IPS DF 6.9 (cell line): ENCODE data around the gene TACC2.

ENCODE experiments used
- DNase-seq: peaks from one replicate; pipeline ENCODE4 v3.0.0-alpha.2; 2013; ENCODE audit warnings: low read depth, low spot score
- H3K27ac ChIP-seq: one replicate; pipeline ENCODE4 v1.5.1; 2013; ENCODE audit warnings: low read length, control low read depth
- H3K27me3 ChIP-seq: 2 replicates; pipeline ENCODE4 v1.6.1; 2013; ENCODE audit warnings: mild to moderate bottlenecking, low read length; ENCODE audit not compliant: control insufficient read depth, insufficient read depth
- H3K36me3 ChIP-seq: 2 replicates; pipeline ENCODE4 v1.6.1; 2013; ENCODE audit warnings: low read length; ENCODE audit not compliant: control insufficient read depth, insufficient read depth
- H3K4me1 ChIP-seq: 2 replicates; pipeline ENCODE4 v1.6.1; 2013; ENCODE audit warnings: low read length; ENCODE audit not compliant: control insufficient read depth, insufficient read depth
- H3K4me3 ChIP-seq: 2 replicates; pipeline ENCODE4 v1.5.1; 2013; ENCODE audit warnings: mild to moderate bottlenecking, low read length
- H3K9me3 ChIP-seq: 2 replicates; pipeline ENCODE4 v1.6.1; 2013; ENCODE audit warnings: low read length, inconsistent platforms; ENCODE audit not compliant: control insufficient read depth, insufficient read depth
- WGBS: extraction: QIAGEN DNeasy Blood & Tissue Kit; methylation state at CpG from one replicate; pipeline ENCODE4 v1.1.7; 2013; ENCODE audit warnings: mixed read lengths, missing lambda C conversion rate; ENCODE audit not compliant: insufficient read length, insufficient coverage; 5-methylcytosine and 5-hydroxymethylcytosine counted together

The TACC2 gene

DNA sequence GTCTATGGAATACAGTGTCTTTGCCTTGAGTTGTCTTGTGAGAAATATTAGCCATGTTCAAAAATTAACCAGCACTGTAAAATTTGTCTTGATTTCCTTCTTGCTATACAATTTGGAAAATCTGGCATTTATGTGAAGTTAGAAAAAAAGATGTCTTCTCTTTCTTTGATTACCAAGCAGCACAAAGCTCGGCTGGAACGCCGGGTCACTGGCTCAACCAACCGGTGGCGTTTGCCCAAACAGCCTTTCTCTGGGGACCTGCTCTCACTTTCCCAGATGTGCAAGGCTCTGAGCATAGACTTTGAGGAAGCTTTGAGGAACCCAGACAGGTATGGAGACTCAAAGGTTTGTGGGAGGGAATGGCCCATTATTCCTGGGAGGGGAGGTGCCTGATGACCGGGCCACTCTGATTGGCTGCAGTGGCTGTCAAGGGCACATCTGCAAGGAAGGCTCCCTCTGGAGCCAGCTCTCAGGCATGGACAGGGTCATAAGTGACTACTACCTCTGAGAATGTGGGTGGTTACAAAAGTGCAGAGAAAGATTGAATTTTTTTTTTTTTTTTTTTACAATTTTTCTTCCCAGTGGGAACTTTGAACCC is 287.7 kb downstream of the TACC2 start:
- no peaks in the 10 kb centered on the region for H3K36me3 ChIP-seq
- no CpG with 5 or more reads among the region's 6 CpGs for WGBS
- no peaks in the 10 kb centered on the region; the same call in 1 of the 2 replicates for H3K4me1 ChIP-seq
- no peaks in the 10 kb centered on the region; the same call in 1 of the 2 replicates for H3K27me3 ChIP-seq
- H3K9me3 ChIP-seq, result no peaks in the 10 kb centered on the region
- no peak for DNase-seq
- no peak overlapping the region for H3K4me3 ChIP-seq
- no peak overlapping the region for H3K27ac ChIP-seq

DNA sequence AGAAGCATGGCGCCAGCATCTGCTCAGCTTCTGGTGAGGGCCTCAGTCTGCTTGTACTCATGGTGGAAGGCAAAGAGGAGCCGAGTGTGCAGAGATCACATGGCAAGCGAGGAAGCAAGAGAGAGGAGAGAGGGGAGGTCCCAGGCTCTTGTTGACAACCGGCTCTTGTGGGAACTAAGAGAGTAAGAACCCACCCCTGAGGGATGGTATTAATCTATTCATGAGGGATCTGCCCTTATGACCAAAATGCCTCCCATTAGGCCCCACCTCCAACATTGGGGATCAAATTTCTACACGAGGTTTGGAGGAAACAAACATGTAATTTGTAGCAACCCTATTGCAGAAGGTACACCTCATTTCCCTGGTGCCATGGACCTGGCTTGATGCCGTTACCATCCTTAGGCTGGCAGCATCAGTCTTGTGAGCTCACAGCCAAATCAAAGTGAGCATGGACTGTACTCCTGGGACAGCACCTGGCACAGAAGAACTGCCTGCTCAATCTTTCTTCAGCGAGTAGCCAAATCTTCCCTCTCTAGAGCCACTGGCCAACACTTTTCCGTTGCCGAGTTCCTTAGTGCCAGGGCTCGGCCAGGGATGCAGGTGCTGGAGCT is 288.7 kb downstream of the TACC2 start:
- no peak for DNase-seq
- no CpG with 5 or more reads among the region's 10 CpGs for WGBS
- peaks cover 1% of the 10 kb centered on the region; the same call in 1 of the 2 replicates for H3K4me1 ChIP-seq
- H3K9me3 ChIP-seq, result no peaks in the 10 kb centered on the region
- no peak overlapping the region for H3K27ac ChIP-seq
- H3K4me3 ChIP-seq, result no peak overlapping the region
- H3K27me3 ChIP-seq, result no peaks in the 10 kb centered on the region
- no peaks in the 10 kb centered on the region for H3K36me3 ChIP-seq

DNA sequence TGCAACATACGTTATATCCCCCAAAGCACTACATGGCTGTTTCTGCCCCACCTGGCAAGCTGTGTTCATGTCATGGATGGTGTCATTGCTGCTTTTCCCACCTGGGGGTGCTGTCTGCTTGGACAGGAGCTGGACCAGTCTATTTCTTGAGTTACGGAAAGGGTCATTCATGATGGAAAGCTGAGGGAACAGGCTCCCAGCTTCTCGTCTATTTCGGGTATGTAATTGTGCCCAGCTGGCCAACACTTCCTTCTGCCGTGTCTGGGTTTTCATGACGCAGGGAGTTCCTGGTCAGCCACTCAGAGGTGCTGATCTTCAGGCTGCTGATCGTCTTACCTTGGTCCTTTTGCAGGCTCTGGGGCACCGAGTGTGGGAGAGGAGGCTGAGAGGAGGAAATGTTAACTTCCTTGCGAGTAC is 290.8 kb downstream of the TACC2 start:
- Histone ChIP-seq H3K4me3 (no peak overlapping the region), H3K9me3 (no peaks in the 10 kb centered on the region)
- no CpG with 5 or more reads among the region's 9 CpGs for WGBS

DNA sequence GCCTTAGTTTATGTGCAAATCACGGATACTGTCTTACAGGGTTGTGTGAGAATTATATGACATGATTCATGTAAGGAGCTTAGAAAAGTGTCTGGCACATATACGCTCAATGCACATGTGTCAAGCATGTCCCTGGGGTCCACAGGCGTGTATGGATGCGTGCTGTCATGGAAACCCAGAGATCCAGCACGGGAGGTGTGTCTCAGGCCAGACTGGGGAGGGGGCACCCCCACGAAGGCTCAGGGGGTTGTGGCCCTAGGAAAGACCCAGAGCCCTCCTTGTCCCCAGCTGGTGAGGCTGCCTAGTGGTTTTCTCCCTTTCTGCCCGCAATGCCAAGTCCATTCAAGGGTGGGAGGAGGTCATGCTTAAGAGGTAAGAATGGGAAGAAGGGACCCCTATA is 291.2 kb downstream of the TACC2 start:
- Histone ChIP-seq H3K36me3 (no peaks in the 10 kb centered on the region), H3K27ac (no peak overlapping the region), H3K4me3 (no peak overlapping the region), H3K27me3 (no peaks in the 10 kb centered on the region), H3K9me3 (no peaks in the 10 kb centered on the region), H3K4me1 (peaks cover 6% of the 10 kb centered on the region)
- no CpG with 5 or more reads among the region's 7 CpGs for WGBS
- no peak for DNase-seq

More for the DNA sequence above, 290.8 kb downstream of the TACC2 start:
- Histone ChIP-seq H3K27me3 (no peaks in the 10 kb centered on the region), H3K36me3 (no peaks in the 10 kb centered on the region), H3K4me1 (peaks cover 6% of the 10 kb centered on the region), H3K27ac (no peak overlapping the region)
- peak; percentile 47 for DNase-seq

DNA sequence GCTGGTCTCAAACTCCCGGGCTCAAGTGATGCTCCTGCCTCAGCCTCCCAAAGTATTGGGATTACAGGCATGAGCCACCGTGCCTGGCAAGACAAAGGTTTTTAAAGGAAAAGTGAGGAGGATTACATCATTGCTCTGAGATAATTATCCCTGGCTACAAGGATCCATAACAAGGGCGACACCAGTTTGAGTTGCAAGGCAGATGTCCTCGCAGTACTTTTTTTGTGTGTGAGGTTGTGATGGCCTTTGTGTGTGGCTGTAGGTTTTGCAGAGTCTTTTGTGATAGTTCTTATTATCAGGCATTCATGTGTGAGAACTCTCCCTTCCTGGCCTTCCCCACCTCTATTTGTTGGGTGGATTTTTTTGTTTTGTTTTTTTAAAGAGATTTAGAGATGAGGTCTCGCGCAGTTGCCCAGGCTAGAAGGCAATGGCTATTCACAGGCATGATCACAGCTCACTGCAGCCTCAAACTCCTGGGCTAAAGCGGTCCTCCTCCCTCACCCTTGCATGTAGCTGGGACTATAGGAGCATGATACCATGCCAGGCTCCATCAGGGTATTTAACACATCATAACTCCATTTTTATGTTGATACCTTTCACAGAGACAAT is 292.2 kb downstream of the TACC2 start:
- Histone ChIP-seq H3K36me3 (no peaks in the 10 kb centered on the region), H3K9me3 (no peaks in the 10 kb centered on the region), H3K4me1 (peaks cover 6% of the 10 kb centered on the region), H3K27me3 (no peaks in the 10 kb centered on the region), H3K27ac (no peak overlapping the region), H3K4me3 (no peak overlapping the region)
- DNase-seq, result no peak
- WGBS, result no CpG with 5 or more reads among the region's 7 CpGs

DNA sequence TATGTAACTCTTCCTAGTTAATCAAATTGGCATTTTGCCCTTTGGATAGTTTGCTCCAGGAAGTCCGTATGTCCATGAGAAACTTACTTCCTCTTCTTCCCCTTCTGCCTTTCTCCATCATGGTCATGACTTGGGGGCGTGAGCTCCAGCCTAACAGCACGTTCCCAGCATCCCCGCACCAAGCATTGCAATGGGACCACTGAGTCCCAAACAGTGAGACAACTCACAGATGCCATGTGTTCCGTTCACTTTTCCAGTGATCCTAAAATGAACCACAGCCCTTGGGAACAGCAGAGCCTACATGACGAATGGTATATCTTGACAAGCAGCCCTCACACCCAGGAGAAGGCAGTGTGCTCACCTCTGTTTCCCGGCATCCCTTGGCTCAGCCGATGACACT is 292.8 kb downstream of the TACC2 start:
- Histone ChIP-seq H3K4me1 (peaks cover 6% of the 10 kb centered on the region), H3K36me3 (no peaks in the 10 kb centered on the region), H3K27ac (no peak overlapping the region), H3K27me3 (no peaks in the 10 kb centered on the region), H3K9me3 (no peaks in the 10 kb centered on the region), H3K4me3 (no peak overlapping the region)
- WGBS, result no CpG with 5 or more reads among the region's 8 CpGs
- DNase-seq, result no peak

DNA sequence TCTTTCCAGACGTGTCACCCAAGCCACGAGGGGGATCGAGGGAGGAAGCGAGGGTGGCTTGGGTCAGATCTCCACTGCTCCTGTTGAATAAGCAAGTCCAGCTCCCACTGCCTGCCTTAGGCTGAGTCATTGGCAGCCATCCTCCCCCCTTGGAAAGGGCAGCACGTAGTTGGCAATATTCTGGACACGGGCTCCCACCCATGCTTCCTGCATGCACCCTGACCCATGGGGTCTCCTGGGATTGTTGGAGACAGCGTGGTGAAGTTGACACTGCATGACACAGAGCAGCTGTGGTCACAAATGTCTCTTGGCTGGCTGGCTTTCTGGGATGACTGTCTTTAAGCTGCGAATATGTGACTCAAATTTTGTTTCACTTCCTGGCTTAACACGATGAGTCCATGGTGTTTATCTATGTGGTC is 293.3 kb downstream of the TACC2 start:
- DNase-seq, result no peak
- WGBS, result no CpG with 5 or more reads among the region's 9 CpGs
- no peak overlapping the region for H3K4me3 ChIP-seq
- no peaks in the 10 kb centered on the region for H3K9me3 ChIP-seq
- no peak overlapping the region for H3K27ac ChIP-seq
- no peaks in the 10 kb centered on the region for H3K27me3 ChIP-seq
- H3K36me3 ChIP-seq, result no peaks in the 10 kb centered on the region
- H3K4me1 ChIP-seq, result peaks cover 6% of the 10 kb centered on the region

DNA sequence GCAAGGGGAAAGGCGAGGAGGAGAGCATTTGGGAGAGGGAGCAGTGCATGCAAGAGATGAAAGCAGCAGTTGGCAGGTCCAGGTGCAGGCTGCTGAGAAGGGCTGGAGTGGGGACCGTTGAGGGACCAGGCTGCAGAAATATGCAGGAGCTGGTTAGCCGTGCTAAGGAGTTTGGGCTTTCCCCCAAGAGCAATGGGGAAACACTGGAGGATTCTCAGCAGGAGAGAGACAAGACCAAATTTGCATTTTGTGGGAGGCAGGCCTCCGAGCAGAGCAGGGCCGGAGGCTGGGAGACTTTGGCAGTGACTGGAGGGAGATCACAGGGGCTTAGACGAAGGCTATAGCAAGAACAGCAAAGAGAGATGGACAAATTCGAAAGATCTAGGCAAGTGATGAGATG is 293.9 kb downstream of the TACC2 start:
- H3K27me3 ChIP-seq, result no peaks in the 10 kb centered on the region
- WGBS, result no CpG with 5 or more reads among the region's 7 CpGs
- H3K27ac ChIP-seq, result no peak overlapping the region
- H3K4me1 ChIP-seq, result peaks cover 6% of the 10 kb centered on the region
- no peak overlapping the region; the same call in 1 of the 2 replicates for H3K4me3 ChIP-seq
- H3K9me3 ChIP-seq, result no peaks in the 10 kb centered on the region
- no peak for DNase-seq
- H3K36me3 ChIP-seq, result no peaks in the 10 kb centered on the region

DNA sequence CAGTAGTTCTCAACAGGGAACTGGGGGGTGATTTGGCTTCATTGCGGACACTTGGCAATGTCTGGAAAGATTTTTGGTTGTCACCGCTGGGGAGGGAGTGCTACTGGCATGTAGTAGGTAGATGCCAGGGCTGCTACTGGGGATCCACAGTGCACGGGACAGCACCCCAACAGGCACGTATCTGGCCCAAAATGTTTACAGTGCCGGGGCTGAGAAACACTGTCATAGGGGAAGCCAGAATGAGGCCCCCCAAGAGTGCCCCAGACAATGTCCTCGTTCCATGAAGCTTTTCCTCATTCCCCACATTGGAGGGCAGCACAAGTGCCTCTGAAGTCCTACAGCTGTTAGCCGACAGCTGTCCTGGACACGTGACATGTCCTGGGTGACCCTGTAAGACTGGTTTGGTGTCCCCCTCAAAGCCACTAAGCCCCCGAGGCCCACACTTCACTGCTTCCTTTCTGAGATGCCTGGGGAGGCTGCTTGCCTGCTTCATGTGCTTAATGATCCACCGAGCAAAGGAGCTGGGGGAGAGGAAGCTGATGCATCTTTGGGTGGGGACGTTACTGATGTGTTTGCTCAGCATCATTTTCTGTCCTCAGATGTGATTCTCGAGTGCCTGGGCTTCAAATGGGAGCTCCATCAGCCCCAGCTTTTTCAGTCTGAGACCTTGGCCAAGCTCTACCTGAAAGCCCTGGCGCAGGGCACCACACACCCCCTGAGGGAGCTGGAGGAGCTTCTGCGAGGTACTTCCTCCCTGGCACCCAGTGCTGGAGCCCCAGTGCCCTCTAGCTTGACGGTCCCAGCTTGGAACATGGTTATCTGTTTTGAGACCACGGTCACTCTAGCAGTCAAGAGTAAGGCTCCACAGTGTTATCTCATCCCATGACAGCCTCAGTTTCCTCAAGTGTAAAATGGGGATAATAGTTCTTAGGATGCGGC is 296.8 kb downstream of the TACC2 start:
- no peak for DNase-seq
- Histone ChIP-seq H3K36me3 (no peaks in the 10 kb centered on the region), H3K4me3 (no peak overlapping the region), H3K27me3 (no peaks in the 10 kb centered on the region), H3K27ac (no peak overlapping the region), H3K9me3 (no peaks in the 10 kb centered on the region), H3K4me1 (peaks cover 6% of the 10 kb centered on the region)
- no CpG with 5 or more reads among the region's 17 CpGs for WGBS

DNA sequence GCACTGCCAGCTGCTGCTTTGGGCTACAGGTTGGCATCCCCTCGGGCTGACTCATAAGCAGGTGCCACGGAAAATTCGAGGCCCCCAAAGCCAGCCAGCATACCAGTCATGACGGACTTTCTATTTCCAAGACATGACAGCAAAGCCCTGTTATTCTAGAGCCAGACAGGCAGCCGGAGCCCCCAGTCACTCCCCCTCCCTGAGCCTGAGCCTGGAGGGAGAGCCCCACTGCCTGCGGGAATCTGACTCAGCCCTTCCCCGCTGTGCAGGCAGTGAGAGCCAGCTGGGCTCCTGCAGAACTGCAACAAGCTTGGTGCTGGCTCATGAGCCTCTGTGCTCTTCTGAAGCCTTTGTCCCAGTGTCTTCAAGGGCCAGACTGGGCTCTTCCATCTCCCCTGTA is 297.9 kb downstream of the TACC2 start:
- Histone ChIP-seq H3K4me3 (no peak overlapping the region), H3K36me3 (no peaks in the 10 kb centered on the region), H3K9me3 (no peaks in the 10 kb centered on the region), H3K27me3 (no peaks in the 10 kb centered on the region), H3K27ac (no peak overlapping the region), H3K4me1 (peaks cover 6% of the 10 kb centered on the region)
- WGBS, result no CpG with 5 or more reads among the region's 7 CpGs
- no peak for DNase-seq
